22Rv1 (cell line): ENCODE results near the gene TAPBPL.

Experiments used
- H3K27ac ChIP-seq: fragments of 450-650 bp; 2 replicates; pipeline ENCODE4 v1.5.1; 2017
- ZFX ChIP-seq: fragments of 450-650 bp; IDR thresholded peaks from 2 replicates; pipeline ENCODE4 v1.6.1; 2017; ENCODE audit warnings: antibody characterized with exemption, borderline replicate concordance
- TF ChIP-seq, protein P1 (sequence below): fragments of 450-650 bp; IDR thresholded peaks from 2 replicates; pipeline ENCODE4 v1.5.1; 2017; ENCODE audit warnings: mild to moderate bottlenecking

The TAPBPL gene

DNA sequence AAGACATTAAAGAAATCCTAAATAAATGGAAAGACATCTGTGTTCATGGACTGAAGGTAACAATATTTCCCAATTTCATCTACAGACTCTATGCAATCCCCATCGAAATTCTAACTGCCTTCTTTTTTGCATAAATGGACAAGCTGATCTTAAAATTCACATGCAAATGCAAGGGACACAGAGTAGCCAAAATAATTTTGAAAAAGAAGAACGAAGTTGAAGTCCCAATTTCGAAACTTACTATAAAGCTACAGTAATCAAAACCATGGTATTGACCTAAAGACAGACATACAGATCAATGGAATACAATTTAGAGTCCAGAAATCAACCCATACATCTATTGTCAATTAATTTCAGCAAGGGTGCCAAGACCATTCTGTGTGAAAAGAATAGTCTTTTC is 23.5 kb upstream of the TAPBPL start:
- H3K27ac ChIP-seq: no peak overlapping the region
- TF ChIP-seq, protein P1, sequence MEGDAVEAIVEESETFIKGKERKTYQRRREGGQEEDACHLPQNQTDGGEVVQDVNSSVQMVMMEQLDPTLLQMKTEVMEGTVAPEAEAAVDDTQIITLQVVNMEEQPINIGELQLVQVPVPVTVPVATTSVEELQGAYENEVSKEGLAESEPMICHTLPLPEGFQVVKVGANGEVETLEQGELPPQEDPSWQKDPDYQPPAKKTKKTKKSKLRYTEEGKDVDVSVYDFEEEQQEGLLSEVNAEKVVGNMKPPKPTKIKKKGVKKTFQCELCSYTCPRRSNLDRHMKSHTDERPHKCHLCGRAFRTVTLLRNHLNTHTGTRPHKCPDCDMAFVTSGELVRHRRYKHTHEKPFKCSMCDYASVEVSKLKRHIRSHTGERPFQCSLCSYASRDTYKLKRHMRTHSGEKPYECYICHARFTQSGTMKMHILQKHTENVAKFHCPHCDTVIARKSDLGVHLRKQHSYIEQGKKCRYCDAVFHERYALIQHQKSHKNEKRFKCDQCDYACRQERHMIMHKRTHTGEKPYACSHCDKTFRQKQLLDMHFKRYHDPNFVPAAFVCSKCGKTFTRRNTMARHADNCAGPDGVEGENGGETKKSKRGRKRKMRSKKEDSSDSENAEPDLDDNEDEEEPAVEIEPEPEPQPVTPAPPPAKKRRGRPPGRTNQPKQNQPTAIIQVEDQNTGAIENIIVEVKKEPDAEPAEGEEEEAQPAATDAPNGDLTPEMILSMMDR: no peak

DNA sequence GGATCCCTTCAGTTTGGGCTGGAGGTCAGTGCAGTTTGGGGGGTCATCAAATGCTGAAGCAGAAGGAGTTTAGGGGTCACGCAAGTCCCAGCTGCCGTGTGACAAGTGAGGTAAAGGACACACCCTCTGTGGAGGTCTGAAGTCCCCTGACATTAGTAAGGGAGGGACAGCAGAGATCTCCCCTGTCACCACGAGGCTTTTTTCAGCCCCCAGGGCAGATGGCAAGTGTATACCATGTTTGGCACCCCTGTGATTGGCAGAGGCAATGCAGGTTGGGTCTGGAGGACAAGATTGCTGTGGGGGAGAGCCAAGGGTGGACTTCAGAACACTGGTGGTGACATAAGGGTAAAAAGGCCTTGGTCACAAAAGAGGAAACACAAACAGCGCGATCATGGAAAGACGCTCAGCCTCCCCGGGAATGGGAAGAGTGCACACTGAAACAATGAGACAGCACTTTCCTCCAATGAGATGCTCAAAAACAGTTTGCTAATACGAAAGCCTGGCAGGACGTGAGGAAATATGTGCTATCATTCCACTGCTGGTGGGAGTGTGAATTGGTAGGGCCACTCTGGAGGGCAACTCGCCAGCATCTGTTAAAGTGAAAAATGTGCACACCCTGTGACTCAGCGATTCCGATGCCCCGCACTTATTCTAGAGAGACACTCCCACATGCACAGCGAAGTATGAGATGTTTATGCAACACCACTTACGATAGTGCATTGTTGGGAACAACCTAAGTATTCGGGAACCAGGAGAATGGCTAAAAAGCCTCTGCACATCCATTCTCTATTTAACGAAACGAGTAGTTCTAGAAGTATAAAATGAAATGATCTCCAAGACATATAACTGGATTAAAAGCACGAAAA is 21.5 kb upstream of the TAPBPL start:
- no peak for TF ChIP-seq ZFX
- TF ChIP-seq, protein P1: no peak

DNA sequence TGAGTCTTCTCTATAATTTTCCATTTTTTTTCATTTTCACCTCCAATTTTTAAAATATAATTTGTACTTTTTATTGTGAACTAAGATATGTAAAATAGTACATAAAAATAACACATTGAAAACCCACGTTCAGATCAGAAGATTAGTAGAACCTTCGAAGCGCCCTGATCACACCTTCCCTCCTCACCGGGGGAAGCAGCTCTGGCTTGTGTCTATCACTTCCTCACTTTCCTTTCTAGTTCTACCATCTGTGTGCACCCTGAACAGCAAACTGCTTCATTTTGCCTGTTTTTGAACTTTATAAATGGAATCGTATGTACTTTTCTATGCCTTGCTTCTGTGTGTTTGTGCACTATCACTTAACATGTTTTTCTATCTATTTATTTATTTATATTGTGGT is 18.9 kb upstream of the TAPBPL start:
- TF ChIP-seq, protein P1: no peak
- no peak for TF ChIP-seq ZFX
- H3K27ac ChIP-seq: no peak overlapping the region

More for the DNA sequence above, 21.5 kb upstream of the TAPBPL start:
- H3K27ac ChIP-seq: peak overlapping the region; percentile 72

- H3K27ac ChIP-seq: no peak overlapping the region
- TF ChIP-seq ZFX: no peak
- TF ChIP-seq, protein P1: no peak
Observed at GRCh38 chr12:6434205-6435140, 17.4 kb upstream of the TAPBPL start.

DNA sequence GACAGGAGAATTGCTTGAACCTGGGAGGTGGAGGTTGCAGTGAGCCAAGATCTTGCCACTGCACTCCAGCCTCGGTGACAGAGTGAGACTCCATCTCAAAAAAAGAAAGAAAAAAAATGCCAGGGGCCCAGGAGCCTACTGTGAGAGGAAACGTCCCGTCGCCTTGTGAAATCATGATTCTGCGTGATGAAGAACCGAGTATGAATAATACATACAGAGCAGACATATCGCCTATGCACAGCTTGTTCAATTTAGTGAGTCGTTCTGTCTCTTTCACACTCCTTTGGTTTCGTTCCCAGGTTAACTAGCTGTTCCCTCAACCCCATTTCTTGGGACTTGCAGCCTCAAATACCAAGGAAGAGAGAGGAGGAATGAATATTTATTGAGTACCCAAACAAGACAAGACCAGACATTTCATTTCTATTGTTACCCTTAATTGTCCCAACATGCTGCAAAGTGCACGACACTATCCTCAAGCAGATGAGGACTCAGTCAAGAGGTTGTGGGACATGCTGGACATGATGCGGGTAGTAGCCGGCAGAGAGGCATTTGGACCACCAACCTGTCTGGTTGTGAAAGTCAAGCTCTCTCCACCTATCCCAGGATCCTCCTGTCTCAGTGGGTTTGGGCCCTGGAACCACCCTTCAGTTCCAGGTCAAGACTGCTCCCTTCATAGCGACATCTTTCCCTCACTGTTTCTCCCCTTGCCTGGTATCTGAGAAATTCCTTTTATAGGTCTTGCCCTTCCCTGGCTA is 15.7 kb upstream of the TAPBPL start:
- TF ChIP-seq, protein P1: no peak
- no peak for TF ChIP-seq ZFX
- H3K27ac ChIP-seq: no peak overlapping the region

GRCh38 chr12:6437586-6437985 is 14.3 kb upstream of the TAPBPL start:
- no peak for TF ChIP-seq ZFX
- TF ChIP-seq, protein P1: no peak
- no peak overlapping the region for H3K27ac ChIP-seq
